GM19468 (cell line): ENCODE data around the gene MX2.

Experiments used
- ATAC-seq: cut with Tn5 transposase; IDR thresholded peaks from one replicate; pipeline ENCODE4 v1.9.1; 2021; ENCODE audit warnings: mild to moderate bottlenecking, moderate library complexity, moderate number of reproducible peaks; ENCODE audit not compliant: unreplicated experiment; ENCODE audit errors: extremely low read depth

Gene MX2

DNA sequence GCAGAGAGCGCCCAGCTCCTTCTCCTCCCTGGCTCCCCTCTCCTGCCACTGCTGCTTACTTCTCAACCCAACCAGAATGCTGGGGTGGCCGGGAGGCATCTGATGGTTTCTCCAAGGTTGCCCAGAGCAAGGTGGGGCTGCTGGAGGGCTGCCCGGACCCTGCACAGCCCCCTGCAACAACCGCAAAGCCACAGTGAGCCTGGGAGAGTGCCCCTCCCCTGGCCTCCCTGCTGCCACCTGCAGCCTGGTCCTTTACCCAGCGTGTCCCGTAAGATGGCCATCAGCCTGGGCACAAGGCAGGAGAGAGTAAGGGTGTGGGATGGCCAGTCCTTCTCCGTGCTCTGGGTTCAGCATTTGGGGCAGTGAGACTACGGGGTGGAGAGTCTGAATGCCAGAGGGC is 17.0 kb downstream of the MX2 start:
- no peak for ATAC-seq

DNA sequence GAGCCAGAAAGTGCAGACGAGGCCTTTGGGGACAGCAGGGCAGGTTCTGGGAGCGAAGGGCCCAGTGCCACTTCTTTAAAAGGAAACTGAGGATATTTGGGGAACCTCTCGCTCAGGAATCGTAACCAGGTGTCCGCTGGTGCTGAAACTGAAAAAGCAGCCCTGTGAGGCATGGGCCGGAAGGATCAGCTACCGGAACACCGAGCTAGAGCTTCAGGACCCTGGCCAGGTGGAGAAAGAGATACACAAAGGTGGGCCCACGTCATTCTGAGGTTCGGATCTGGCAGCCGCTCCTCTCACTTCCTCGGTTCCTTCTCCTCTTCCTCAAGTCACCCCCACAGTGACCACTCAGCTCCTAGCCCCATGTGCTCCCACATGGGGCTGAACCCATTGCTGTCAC is 18.1 kb downstream of the MX2 start:
- no peak for ATAC-seq

DNA sequence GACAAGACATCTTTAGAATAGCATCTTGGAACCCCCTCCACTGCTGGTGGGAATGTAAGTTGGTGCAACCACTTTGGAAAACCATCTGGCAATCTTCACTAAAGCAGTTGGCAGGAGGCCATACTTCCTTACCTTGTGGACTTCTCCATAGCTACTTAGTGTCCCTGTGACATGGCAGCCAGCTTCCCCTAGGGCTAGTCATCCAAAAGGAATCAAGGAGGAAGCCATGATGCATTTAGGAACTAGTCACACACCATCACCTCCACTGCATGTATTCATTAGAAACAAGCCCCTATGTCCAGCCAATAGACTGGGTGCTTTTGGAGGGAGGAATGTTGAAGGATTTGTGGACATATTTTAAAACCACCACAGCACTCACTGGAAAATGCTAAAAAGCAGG is 19.9 kb downstream of the MX2 start:
- ATAC-seq, result no peak

DNA sequence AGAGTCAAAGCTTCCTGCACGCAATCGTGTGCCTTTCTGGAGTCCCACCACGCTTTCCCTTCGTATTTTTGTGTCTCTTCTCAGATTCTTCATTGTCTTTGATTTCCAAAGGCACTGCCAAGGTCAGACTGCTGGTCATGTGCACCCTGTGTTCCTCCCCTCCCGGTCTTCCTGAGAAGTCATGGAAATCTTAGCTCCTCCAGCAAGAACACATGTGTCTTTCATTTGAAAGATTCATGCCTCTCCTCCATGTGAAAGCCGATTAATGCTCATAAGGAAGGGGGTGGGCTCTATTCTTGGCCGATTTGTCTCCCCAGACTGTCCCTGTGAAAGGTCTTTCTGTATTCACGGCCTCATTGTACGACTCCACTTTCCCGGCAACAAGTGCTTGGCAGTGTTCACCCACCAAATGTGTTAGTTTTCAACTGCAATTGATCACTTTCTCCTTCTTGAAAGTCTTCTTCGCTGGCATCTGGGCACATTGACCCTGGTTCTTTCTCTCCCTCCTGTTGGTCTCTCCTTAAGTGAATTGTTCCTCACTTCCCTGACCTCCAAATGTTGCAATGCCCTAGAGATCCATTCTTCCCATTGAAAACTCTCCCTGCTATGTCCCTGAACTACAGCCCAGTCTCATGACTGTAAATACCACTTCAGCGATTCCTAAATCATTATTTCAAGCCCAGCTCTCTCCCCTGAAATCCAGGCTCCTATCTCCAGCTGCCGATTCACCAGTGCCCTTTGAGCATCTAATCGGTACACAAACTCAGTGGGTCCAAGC is 25.4 kb downstream of the MX2 start:
- ATAC-seq, result no peak

DNA sequence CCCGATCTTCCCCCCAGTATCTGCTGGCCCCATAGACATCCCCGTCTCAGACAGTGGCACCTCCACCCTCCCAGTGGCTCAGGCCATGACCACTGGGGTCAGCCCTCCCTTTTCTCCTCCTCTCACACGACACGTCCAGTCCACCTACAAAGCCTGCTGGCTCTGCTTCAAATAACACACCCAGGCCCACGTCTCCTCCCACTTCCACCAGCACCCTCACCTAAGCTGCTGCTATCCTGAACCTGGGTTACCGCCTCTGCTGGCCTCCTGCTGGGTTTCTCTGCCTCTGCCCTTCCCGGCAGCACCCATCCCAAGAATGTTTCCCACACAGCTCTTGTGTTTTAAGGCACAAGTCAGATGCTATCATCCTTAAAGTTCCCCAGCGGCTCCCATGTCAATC is 26.0 kb downstream of the MX2 start:
- ATAC-seq, result no peak

DNA sequence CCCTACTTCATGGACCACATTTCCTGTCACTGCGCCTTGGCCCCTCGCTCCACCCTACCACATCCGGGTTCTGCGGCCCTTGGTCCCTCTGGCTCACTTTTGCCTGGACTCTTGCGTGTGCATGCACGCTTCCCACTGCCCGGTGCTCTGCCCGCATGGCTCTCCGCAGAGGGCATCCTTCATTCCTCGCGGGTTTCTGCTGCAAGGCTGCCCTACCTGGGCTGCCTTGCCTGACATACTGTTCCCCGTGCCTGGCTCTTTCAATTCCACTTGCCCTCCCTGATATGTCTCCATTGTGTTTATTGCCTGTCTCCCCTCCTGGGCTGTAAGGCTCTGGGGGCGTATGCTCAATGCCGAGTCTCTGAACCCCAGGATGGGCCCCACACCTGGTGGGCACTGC is 26.4 kb downstream of the MX2 start:
- no peak for ATAC-seq

DNA sequence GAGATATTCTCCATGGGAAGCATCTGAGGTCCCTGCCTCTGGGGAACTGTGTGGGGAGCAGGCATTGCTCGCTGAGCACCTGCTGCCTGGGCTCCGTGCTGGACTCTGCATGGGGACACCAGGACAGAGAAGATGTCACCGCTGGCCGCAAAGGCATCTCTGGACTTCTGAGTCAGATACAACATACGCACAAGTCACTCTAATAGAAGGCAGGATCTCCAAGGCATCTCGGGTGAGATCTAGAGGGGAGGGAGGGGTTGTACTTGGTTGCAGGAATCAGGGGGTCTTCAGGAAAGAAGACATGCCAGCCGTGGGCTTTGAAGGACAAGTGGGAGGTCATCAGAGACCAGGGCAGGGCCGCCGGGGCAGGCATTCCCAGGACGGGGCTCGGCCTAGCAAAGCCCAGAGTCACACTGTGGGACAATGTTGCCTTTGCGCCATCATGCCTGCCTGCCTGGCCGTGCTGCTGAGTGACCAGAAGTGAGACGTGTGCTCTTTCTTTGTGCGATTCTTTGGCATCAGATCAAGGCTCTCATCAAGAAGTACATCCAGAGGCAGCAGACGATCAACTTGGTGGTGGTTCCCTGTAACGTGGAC is 28.3 kb downstream of the MX2 start:
- ATAC-seq, result no peak

DNA sequence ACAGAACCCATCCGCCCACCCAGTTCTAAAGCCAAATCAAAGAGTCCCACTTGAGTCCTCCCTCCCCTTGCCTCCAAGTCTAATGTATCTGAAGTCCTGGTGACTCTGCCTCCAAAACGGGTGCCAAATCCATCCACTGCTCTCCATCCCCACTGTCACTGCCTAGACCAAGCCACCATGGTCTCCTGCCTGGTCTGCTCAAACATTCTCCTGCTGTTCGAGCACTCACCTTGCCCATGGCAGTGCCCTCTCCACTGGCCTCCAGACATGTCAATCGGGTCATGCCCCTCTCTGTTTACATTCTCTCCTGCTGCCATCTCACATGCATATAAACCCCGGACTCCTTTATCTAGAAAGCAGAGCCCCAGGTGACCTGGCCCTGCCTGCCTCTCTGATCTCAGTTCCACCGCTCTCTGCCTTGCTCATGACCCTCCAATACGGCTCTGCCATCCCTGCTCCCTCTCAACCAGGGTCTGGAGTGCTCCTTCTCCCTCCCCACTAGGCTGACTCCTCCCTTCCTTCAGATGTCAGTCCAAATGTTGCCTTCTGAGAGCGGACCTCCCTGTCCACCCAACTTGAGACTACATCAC is 32.1 kb downstream of the MX2 start:
- no peak for ATAC-seq

DNA sequence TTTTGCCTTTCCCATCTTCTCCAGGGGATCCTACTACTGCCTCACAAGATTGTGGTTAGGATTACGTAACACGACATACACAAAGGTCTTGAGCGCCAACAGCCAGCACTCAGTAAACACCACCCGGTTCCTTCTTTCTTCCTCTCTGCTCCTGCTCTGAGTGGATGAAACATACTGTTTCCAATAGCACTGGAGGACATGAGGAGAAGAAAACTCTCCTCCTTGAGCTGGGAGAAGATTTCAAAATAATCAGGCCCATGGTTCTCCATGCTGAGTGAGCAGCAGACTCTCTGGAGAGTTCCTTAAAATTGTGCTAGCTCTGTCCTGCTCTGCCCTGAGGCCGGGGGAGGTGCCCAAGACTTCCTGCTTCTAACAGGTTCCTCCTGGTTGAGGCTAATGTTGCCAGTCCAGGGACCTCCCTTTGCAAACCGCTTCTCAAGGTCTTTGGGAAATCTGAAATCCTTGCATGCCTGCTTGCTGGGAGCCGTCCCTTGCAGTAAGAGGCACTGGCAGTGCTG is 34.8 kb downstream of the MX2 start:
- ATAC-seq, result no peak

DNA sequence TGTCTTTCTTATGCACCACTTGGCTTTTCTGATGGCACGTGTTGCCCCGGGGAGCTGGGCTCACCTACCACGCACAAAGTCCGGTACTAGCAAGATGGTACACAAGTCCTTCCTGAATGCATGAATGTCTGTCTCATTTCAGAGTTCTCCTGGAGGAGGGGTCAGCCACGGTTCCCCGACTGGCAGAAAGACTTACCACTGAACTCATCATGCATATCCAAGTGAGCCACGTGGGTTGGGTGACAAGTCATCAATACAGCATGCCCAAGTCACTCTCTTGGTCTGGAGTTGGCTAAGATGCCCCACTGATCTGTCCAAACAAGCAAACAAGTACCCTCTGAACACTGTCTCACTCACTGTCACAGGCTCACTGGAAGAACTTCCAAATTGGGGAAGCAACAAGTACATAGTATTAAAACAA is 35.7 kb downstream of the MX2 start:
- no peak for ATAC-seq

DNA sequence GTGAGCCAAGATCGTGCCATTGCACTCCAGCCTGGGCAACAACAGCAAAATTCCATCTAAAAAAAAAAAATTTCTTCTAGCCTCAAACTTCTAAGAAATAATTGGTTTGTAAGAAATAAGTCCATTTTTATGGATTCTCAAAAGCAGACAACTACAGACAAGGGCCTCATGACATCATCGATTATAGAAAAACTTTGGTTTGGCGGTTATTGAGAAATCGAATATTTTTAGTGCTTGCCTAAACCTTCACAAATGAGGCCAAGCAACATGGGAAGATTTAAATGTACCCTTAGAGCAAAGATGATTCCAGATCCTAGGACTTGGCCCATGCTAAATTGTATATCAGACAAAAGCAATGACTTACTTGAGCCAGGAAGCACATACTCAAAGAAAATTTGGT is 36.4 kb downstream of the MX2 start:
- no peak for ATAC-seq

DNA sequence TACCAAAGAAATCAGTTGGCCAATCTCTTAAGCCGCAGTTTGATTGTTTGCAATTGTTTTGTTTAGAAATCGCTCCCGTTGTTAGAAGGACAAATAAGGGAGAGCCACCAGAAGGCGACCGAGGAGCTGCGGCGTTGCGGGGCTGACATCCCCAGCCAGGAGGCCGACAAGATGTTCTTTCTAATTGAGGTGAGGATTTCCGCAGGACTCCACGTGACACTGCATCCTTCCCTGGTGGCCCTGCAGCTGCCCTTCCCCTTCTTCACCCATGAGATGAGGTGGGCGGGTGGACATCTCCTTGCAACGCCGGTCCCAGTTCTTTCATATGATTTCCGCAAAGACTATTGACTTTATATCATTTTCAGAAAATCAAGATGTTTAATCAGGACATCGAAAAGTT is 37.0 kb downstream of the MX2 start:
- ATAC-seq, result no peak

DNA sequence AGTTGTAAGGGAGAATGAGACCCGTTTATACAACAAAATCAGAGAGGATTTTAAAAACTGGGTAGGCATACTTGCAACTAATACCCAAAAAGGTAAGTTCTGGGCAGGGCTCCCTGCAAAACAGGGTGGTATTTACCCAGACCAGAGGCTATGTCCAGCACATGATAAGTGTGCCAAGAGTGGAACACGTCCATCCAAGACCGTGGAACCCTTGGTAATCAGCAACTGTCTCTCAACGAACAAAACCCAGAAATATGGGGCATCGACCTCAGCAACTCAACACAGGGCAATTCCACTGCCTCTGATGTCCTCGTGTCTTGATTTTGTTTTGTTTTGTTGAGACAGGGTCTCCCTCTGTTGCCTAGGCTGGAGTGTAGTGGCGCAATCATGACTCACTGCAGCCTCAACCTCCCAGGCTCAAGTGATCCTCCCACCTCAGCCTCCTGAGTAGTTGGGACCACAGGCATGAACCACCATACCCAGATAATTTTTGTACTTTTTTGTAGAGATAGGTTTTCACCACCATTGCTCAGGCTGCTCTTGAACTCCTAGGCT is 37.5 kb downstream of the MX2 start:
- ATAC-seq, result no peak

DNA sequence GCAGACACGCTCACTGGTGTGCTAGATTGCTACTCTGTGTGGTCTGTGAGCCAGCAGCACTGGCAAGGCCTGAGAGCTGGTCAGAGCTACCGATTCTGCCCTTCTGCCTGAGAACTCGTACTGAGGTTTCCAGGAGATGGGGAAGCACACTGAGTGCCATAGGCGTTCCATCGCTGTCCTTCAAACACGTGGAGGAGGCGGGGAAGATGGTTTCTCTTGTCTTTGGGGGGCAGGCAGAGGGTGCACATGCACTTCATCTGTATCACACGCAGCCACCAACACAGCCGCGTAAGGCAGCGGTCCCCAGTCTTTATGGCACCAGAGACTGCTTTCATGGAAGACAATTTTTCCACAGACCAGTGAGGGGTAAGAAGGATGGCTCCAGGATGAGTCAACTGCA is 40.4 kb downstream of the MX2 start:
- ATAC-seq, result no peak

DNA sequence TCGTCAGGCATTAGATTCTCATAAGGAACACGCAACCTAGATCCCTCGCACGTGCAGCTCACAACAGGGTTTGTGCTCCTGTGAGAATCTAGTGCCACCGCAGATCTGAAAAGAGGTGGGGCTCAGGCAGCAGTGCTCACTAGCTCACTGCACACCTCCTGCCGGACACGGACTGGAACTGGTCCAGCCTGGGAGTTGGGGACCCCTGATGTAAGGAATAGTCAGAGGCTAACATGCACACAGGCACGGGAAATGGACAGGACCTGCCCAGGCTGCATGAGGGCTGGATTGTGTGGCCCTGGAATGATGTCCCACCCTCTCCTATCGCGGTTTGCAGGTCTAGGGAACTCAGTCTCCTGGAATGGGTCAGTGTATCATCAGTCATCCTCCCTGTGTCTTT is 41.0 kb downstream of the MX2 start:
- no peak for ATAC-seq

DNA sequence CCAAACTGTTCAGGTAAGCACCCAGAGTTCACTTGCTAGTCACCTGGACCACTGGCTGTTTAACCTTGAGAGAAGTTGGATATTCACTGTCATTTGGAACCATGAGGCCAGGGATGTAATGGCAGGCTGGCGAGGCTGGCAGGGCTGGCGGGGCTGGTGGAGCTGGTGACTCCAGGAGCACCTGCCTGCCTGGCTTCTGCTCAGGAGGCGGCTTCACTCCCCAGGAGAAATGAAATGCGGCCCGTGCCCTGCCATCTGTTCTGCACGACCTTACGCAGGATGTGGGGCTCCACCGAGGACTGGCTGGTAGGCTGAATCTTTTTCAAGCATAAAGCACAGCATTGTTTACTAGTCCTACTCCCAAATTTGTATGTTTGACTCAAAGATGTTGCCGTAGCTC is 41.5 kb downstream of the MX2 start:
- no peak for ATAC-seq

DNA sequence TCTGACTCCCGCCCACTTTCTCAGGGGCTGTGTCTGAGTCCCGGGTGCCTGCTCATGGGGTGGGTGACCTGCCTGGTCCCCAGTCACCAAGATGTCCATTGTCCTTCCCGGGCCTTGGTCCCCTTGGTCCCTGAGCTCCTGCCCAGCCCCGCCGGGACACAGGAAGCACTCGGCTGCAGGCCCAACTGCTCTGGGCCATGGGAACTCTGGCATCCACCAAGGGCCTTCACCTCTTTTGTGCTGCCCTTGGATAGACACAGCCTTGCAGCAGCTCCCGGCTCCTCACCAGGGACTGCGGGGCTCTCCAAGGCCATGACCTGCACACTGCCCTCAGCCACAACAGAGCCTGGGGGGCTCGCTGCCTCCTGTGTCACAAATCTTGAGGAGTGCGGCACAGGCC is 42.1 kb downstream of the MX2 start:
- no peak for ATAC-seq

DNA sequence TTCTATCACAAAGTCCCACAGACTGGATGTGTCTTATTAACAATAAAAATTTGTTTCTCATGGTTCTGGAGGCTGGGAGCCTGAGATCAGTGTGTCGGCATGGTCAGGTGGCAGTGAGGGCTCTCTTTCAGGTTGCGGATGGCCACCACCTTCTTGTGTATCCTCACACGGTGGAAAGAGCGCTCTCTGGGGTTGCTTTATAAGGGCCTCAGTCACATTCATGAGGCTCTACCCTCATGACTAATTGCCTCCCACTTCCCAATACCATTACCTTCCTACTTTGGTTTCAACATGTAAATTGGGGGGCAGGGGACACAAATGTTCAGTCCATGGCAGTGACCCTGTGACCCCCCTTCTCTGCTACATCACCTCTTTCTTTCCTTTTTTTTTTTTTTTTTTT is 43.5 kb downstream of the MX2 start:
- no peak for ATAC-seq

DNA sequence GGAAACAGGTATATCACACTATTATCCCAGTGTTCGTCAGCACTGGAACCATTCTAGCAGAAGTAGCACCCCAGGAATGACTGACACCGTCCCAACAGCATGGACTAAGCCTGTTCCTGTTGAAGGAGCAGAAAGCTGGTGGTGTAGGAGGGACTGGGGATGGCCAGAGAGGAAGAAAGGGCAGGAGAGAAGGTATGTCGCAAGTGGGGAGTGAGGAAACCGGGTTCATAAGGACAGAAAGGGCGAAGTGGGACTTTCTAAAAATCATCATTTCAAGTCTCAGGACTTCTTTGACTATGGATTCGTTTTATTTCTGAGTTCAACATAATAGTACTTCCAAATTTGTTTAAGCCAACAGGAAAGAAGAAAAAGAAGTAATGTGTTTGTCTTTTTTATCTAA is 44.5 kb downstream of the MX2 start:
- ATAC-seq, result no peak

DNA sequence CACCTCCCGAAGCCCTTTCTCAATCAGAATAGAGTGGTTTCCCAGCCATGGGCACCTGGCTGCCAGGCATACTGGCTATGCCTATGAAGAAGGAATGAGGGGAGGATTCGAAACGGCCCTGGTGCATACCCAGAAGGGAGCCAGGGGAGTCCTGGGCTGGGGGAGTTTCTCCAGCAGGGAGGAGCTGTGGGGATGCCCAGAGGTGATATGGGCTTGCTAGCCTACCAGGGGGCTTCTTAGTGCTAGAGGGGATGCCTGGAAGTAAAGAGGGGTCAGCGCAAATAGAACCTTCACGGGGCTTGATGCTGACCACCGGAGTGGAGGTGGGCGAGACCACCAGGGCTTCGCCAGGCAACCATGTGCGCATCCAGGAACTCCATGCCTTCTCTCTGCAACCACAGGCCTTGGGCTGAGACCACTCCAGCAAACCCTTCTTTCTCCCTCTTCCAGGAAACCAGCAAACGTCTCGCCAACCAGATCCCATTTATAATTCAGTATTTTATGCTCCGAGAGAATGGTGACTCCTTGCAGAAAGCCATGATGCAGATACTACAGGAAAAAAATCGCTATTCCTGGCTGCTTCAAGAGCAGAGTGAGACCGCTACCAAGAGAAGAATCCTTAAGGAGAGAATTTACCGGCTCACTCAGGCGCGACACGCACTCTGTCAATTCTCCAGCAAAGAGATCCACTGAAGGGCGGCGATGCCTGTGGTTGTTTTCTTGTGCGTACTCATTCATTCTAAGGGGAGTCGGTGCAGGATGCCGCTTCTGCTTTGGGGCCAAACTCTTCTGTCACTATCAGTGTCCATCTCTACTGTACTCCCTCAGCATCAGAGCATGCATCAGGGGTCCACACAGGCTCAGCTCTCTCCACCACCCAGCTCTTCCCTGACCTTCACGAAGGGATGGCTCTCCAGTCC is 46.0 kb downstream of the MX2 start:
- no peak for ATAC-seq
